ENCODE measurements around the gene KRT73.

Gene KRT73

DNA sequence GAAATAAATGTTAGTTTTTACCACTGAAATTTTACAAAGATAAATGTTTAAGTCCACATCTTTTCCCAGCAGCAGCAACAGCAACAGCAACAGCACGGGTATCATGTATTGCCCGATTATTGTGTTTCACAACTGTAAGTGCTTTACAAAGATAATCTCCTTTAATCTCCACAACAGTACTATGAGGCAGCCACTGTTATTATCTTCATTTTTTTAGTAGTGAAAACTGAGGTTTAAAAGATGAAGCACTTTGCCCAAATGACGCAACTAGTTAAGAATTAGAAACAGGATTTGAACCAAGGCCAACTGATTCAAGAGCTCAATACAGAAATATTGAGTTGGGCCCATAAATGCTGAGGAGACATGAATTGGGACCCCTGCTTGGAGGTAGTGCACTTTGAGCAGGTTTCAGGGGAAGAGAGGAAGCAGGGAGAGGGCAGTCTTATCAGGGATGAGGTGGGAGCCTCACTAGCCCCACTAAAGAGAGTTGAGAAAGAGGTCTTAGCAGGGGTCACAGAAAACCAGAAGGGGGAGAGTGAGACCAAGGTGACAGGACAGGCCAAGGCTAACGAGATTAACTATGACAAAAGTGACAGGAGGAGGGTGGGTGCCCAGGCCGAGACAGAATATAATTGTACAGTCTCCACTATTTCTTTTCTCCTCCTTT, 18.4 kb upstream of the KRT73 start:
- peaks cover 12% of the 10 kb centered on the region for H3K27me3 Mint-ChIP-seq (ENCODE audit: low read depth, poor library complexity)
- no peaks in the 10 kb centered on the region for H3K36me3 Mint-ChIP-seq (ENCODE audit: low read depth)
- no peak for DNase-seq

DNA sequence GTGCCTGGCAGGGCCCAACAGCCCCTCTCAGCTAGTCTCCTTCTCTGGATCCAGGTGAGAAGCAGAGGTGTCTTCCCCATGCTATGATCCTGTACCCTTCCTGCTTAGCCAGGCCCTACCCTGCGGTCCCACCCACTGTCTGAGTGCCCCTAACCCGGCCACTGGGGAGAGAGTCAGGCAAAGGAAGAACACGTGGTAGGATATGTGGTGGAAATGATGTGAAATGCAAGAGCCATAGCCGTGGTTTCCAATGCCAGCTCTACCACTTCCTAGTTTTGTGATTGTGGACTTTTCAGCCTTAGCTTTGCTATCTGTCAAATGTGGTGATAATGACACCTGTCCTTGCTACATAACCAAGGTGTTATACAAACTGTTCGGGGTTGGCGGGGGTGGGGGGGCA, 17.8 kb upstream of the KRT73 start:
- Mint-ChIP-seq H3K36me3 (ENCODE audit: low read depth) (no peaks in the 10 kb centered on the region), H3K9me3 (no peaks in the 10 kb centered on the region), H3K4me1 (no peaks in the 10 kb centered on the region), H3K27ac (no peak overlapping the region), H3K27me3 (ENCODE audit: low read depth, poor library complexity) (peaks cover 12% of the 10 kb centered on the region), H3K4me3 (no peak overlapping the region)
- TF ChIP-seq, protein P1, sequence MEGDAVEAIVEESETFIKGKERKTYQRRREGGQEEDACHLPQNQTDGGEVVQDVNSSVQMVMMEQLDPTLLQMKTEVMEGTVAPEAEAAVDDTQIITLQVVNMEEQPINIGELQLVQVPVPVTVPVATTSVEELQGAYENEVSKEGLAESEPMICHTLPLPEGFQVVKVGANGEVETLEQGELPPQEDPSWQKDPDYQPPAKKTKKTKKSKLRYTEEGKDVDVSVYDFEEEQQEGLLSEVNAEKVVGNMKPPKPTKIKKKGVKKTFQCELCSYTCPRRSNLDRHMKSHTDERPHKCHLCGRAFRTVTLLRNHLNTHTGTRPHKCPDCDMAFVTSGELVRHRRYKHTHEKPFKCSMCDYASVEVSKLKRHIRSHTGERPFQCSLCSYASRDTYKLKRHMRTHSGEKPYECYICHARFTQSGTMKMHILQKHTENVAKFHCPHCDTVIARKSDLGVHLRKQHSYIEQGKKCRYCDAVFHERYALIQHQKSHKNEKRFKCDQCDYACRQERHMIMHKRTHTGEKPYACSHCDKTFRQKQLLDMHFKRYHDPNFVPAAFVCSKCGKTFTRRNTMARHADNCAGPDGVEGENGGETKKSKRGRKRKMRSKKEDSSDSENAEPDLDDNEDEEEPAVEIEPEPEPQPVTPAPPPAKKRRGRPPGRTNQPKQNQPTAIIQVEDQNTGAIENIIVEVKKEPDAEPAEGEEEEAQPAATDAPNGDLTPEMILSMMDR (IDR thresholded peaks at IDR 0.05): no peak
- DNase-seq: no peak

More for the DNA sequence above, 18.4 kb upstream of the KRT73 start:
- Mint-ChIP-seq H3K9me3 (no peaks in the 10 kb centered on the region), H3K4me3 (no peak overlapping the region), H3K27ac (no peak overlapping the region), H3K4me1 (no peaks in the 10 kb centered on the region)
- TF ChIP-seq, protein P1 (IDR thresholded peaks at IDR 0.05): no peak

DNA sequence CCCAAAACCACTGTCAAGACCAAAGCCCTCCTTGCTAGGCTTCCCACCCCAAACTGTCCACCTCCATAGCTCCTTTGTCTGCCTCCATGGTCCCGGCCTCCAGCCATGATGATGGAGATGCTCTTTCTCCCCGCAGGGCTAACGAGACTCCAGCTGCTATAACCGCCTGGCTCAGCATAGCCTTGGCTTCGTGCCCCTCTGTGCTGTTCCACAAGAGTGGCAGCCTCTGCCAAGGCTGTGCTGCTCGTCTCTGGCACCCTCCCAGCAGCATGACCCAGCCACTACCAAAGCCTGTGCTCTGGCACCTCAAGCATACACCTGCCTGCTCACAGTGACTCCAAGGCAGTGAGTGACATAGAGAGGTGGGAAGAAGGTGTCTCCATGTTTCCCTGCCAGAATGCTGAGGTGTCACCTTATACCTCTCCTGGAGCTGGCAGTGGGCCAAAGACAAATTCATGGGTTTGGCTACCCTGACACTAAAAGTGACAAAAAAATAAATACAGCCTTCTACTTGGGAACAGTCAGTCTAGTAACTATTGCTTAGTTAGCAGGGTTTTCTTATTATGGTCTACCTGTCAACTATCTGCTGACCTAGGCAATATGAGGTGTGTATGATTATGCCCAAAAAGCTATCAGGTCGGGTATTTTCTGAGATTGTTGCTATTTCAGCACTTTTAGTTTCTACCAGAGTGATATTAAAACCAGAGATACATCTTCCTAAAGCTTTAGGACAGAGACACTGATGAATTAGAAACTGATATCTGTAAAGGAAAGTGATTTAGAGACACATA, 16.1 kb upstream of the KRT73 start:
- no peaks in the 10 kb centered on the region for H3K9me3 Mint-ChIP-seq
- TF ChIP-seq, protein P1 (IDR thresholded peaks at IDR 0.05): no peak
- H3K36me3 Mint-ChIP-seq (ENCODE audit: low read depth): no peaks in the 10 kb centered on the region
- H3K27me3 Mint-ChIP-seq (ENCODE audit: low read depth, poor library complexity): peaks cover 12% of the 10 kb centered on the region
- H3K4me3 Mint-ChIP-seq: no peak overlapping the region
- no peaks in the 10 kb centered on the region for H3K4me1 Mint-ChIP-seq
- H3K27ac Mint-ChIP-seq: no peak overlapping the region
- no peak for DNase-seq

DNA sequence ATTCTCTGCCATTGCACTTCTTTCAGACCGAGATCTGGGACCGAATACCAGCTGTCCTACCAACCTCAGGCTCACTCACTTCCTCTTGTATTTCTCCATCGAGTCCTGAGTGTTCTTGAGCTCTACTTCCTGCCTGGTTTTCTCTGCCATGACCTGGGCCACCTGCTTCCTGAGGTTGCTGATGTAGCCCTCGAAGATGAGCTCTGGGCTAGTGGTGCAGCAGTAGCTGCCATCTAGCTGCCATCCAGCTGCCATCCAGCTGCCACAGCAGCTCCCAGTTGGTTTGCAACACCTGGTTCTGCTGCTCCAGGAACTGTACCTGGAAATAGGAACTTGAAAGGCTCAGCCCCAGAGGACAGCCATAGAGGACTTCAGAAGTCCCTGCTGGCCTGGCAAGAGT, 15.0 kb upstream of the KRT73 start:
- TF ChIP-seq, protein P1 (IDR thresholded peaks at IDR 0.05): no peak
- H3K27me3 Mint-ChIP-seq (ENCODE audit: low read depth, poor library complexity): peaks cover 12% of the 10 kb centered on the region
- H3K4me1 Mint-ChIP-seq: no peaks in the 10 kb centered on the region
- H3K27ac Mint-ChIP-seq: peak overlapping the region; percentile 77
- no peak for DNase-seq
- H3K9me3 Mint-ChIP-seq: no peaks in the 10 kb centered on the region
- H3K4me3 Mint-ChIP-seq: no peak overlapping the region
- H3K36me3 Mint-ChIP-seq (ENCODE audit: low read depth): no peaks in the 10 kb centered on the region

DNA sequence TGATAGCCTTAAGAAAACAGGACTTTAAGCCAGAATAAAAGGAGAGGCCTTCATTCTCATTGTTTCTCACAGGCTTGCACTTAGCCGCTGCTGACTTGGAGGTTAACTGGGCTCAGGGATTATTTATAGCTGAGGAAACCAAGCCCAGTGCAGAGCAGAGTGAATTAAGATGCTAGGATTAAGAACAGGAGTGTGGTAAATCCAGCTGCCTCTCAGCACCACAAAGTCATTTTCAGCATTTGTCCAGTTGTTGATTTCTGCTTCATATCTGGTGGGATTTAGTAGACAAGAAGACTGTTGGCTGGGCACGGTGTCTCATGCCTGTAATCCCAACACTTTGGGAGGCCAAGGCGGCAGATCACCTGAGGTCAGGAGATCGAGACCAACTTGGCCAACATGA, 14.3 kb upstream of the KRT73 start:
- Mint-ChIP-seq H3K27me3 (ENCODE audit: low read depth, poor library complexity) (peaks cover 12% of the 10 kb centered on the region), H3K36me3 (ENCODE audit: low read depth) (no peaks in the 10 kb centered on the region)
- DNase-seq: no peak

More for the DNA sequence above, 14.3 kb upstream of the KRT73 start:
- TF ChIP-seq, protein P1 (IDR thresholded peaks at IDR 0.05): no peak
- no peaks in the 10 kb centered on the region for H3K9me3 Mint-ChIP-seq
- no peak overlapping the region for H3K4me3 Mint-ChIP-seq
- no peaks in the 10 kb centered on the region for H3K4me1 Mint-ChIP-seq
- H3K27ac Mint-ChIP-seq: no peak overlapping the region

Measured in nephron progenitor cell (in vitro differentiated cells).